ENCODE data around the gene METTL8. TPM values are rescaled to one million over a fixed set of nuclear protein-coding genes. Genes with fewer than 3 reads are reported as not detected.

METTL8 gene
- total and polyA plus RNA-seq, 9 donors, result 4.5 to 33.0 (median 17.2) TPM

DNA sequence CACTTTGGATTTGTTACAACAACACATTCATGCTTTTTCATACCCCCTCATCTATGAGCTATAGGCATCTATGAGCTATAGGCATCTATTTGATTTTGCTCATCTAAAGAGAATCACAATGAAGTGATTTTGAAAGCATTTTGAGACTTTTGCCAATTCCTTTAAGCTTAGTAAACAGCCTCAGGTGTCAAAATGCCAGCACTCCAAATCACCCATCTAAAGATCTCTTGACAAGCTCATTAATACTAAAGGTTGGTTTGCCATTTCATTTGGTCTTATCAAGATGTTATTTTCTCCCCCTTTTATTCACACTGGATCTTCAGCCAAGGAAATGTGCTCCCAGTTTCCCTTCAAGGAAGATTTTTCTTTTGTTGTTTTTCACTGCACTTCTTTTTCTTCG, 162.4 kb downstream of the METTL8 start:
- TF ChIP-seq, protein P1, sequence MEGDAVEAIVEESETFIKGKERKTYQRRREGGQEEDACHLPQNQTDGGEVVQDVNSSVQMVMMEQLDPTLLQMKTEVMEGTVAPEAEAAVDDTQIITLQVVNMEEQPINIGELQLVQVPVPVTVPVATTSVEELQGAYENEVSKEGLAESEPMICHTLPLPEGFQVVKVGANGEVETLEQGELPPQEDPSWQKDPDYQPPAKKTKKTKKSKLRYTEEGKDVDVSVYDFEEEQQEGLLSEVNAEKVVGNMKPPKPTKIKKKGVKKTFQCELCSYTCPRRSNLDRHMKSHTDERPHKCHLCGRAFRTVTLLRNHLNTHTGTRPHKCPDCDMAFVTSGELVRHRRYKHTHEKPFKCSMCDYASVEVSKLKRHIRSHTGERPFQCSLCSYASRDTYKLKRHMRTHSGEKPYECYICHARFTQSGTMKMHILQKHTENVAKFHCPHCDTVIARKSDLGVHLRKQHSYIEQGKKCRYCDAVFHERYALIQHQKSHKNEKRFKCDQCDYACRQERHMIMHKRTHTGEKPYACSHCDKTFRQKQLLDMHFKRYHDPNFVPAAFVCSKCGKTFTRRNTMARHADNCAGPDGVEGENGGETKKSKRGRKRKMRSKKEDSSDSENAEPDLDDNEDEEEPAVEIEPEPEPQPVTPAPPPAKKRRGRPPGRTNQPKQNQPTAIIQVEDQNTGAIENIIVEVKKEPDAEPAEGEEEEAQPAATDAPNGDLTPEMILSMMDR (IDR thresholded peaks at IDR 0.05), result no peak
- no peak for TF ChIP-seq EP300 (IDR thresholded peaks at IDR 0.05)
- no peaks in the 10 kb centered on the region for H3K4me1 ChIP-seq (ENCODE audit: insufficient read depth)
- no peak overlapping the region for H3K27ac ChIP-seq
- 31 to 42% (median 35%) methylated on average over 1 of the region's 1 CpG for WGBS, 3 donors
- no peaks in the 10 kb centered on the region for H3K27me3 ChIP-seq
- DNase-seq, result no peak
- H3K9me3 ChIP-seq, result no peaks in the 10 kb centered on the region
- intact Hi-C loops (cut with DNase I), result no loop called here
- no peak overlapping the region for H3K4me3 ChIP-seq
- no peaks in the 10 kb centered on the region for H3K36me3 ChIP-seq

DNA sequence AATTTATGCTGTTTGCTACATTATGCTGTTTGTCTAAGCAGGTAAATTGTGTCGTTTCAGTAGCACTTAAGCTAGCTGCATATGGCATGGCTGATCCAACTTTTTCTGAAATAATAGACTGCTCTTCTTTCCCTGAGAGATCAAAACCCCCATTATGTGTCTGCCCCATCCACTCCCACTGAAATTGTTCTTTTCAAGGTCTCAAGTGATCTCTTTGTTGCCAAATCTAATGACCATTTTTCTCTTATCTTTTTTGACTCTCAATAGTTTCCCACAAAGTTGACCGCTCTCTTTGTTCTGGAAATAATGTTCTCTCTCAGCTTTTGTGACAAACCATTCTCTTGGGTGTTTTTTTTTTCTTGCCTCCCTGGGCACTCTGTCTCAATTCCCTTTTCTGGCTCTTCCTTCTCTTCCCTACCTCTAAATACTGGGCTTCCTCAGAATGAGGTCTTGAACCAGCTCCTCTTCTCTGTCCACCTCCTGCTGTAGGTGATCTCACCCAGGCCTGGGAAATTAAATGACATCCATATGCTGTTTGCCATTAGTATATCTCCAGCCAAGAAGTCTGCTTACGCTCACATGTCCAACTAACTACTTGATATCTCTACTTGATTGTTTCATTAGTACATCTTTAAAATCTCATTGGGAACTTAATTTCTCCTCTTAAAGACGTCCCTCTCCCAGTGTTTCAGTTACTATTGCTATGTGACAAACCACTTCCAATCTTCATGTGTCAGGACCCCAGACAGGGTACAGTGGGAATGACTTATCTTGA, 165.7 kb downstream of the METTL8 start:
- intact Hi-C loops (cut with DNase I), result no loop called here
- no peak for DNase-seq
- H3K4me3 ChIP-seq, result no peak overlapping the region
- TF ChIP-seq, protein P1 (IDR thresholded peaks at IDR 0.05), result no peak
- TF ChIP-seq EP300 (IDR thresholded peaks at IDR 0.05), result no peak
- no peak overlapping the region for H3K27ac ChIP-seq
- H3K9me3 ChIP-seq, result no peaks in the 10 kb centered on the region
- H3K36me3 ChIP-seq, result no peaks in the 10 kb centered on the region
- 63 to 83% (median 78%) methylated on average over 4 of the region's 4 CpGs for WGBS, 3 donors
- H3K27me3 ChIP-seq, result no peaks in the 10 kb centered on the region
- no peaks in the 10 kb centered on the region for H3K4me1 ChIP-seq (ENCODE audit: insufficient read depth)

Other genes with a start within 250 kb of the METTL8 start
- gene DCAF17, start 236 bp upstream of the METTL8 start, total RNA-seq, result 10 to 100 TPM; 12.3 to 20.2 (median 17.9) TPM
- gene DCAF17, start 236 bp upstream of the METTL8 start, polyA plus RNA-seq, result 10 to 100 TPM in 1 of 2 donors, 1 to 10 TPM in 1; 6.7 to 13.8 TPM
- 100 to 1,000 TPM; 158 to 245 (median 191) TPM for gene CYBRD1, start 88.5 kb upstream of the METTL8 start, total RNA-seq
- gene CYBRD1, start 88.5 kb upstream of the METTL8 start, polyA plus RNA-seq, result 100 to 1,000 TPM; 147 to 248 TPM